Neural progenitor cell (in vitro differentiated cells): Measurements from ENCODE around the gene MS4A7. TPM values are rescaled to one million over a fixed set of nuclear protein-coding genes. Genes with fewer than 3 reads are reported as not detected.

Experiments used
- DNase-seq: peaks from one replicate; pipeline ENCODE4 v3.0.0-alpha.2; 2016; ENCODE audit warnings: low spot score
- H2AFZ ChIP-seq: fragments of 200-600 bp; sonication (generic); replicated peaks from 2 replicates; pipeline ENCODE4 v1.6.1; 2016; ENCODE audit warnings: antibody characterized with exemption
- H3F3A ChIP-seq: fragments of 200-600 bp; sonication (generic); 2 replicates; pipeline ENCODE4 v1.6.1; 2016; ENCODE audit warnings: antibody characterized with exemption, low read depth
- H3K27ac ChIP-seq: fragments of 200-600 bp; sonication (generic); 2 replicates; pipeline ENCODE4 v1.5.1; 2016; ENCODE audit warnings: mild to moderate bottlenecking
- H3K27me3 ChIP-seq: fragments of 200-600 bp; sonication (generic); 2 replicates; pipeline ENCODE4 v1.6.1; 2016; ENCODE audit warnings: mild to moderate bottlenecking, moderate library complexity
- H3K36me3 ChIP-seq: fragments of 200-600 bp; sonication (generic); 2 replicates; pipeline ENCODE4 v1.5.1; 2016
- H3K4me1 ChIP-seq: fragments of 200-600 bp; sonication (generic); 2 replicates; pipeline ENCODE4 v1.6.1; 2016; ENCODE audit warnings: mixed run types
- H3K4me2 ChIP-seq: fragments of 200-600 bp; sonication (generic); 2 replicates; pipeline ENCODE4 v1.6.1; 2016
- H3K4me3 ChIP-seq: fragments of 200-600 bp; sonication (generic); 2 replicates; pipeline ENCODE4 v1.5.1; 2016
- H3K79me2 ChIP-seq: fragments of 200-600 bp; sonication (generic); 2 replicates; pipeline ENCODE4 v1.6.1; 2016; ENCODE audit warnings: low read depth
- H3K9ac ChIP-seq: fragments of 200-600 bp; sonication (generic); 2 replicates; pipeline ENCODE4 v1.6.1; 2016
- H3K9me3 ChIP-seq: fragments of 200-600 bp; sonication (generic); 2 replicates; pipeline ENCODE4 v1.5.1; 2016; ENCODE audit warnings: low read depth
- H4K20me1 ChIP-seq: fragments of 200-600 bp; sonication (generic); 2 replicates; pipeline ENCODE4 v1.6.1; 2016; ENCODE audit warnings: low read depth
- H3K27ac Mint-ChIP-seq: 3 replicates; pipeline ENCODE4 v1.8.0; 2021; ENCODE audit warnings: mixed read lengths
- H3K27me3 Mint-ChIP-seq: 2 replicates; pipeline ENCODE4 v1.8.0; 2022; ENCODE audit warnings: low read depth, mild to moderate bottlenecking, inconsistent platforms, moderate library complexity, mixed read lengths; ENCODE audit not compliant: insufficient read depth
- H3K36me3 Mint-ChIP-seq: 3 replicates; pipeline ENCODE4 v1.8.0; 2021; ENCODE audit warnings: mixed read lengths
- H3K4me1 Mint-ChIP-seq: 3 replicates; pipeline ENCODE4 v1.8.0; 2021; ENCODE audit warnings: mixed read lengths
- H3K4me3 Mint-ChIP-seq: 3 replicates; pipeline ENCODE4 v1.8.0; 2021; ENCODE audit warnings: mild to moderate bottlenecking, moderate library complexity, mixed read lengths
- H3K9me3 Mint-ChIP-seq: 3 replicates; pipeline ENCODE4 v1.8.0; 2020; ENCODE audit warnings: mixed read lengths
- CTCF ChIP-seq: fragments of 200-600 bp; sonication (generic); IDR thresholded peaks from 2 replicates; pipeline ENCODE4 v1.5.1; 2017; ENCODE audit warnings: antibody characterized with exemption, mild to moderate bottlenecking
- EZH2 ChIP-seq: fragments of 200-600 bp; sonication (generic); IDR thresholded peaks from 2 replicates; pipeline ENCODE4 v1.6.1; 2017; ENCODE audit warnings: antibody characterized with exemption, mild to moderate bottlenecking, moderate library complexity
- EZH2phosphoT487 ChIP-seq: fragments of 200-600 bp; sonication (generic); IDR thresholded peaks from 2 replicates; pipeline ENCODE4 v1.6.1; 2017; ENCODE audit warnings: antibody characterized with exemption
- total RNA-seq: library from RNA; depleted of rRNA; stranded (reverse); fragments of >200 nt; gene quantifications from 2 replicates; pipeline ENCODE4 v1.2.3, GENCODE V29; 2015; ENCODE audit warnings: low replicate concordance

The MS4A7 gene
- total RNA-seq, 1 donor from 2014 or later: not detected

- no peak overlapping the region for H3K27ac Mint-ChIP-seq
- H3K9me3 ChIP-seq: no peaks in the 10 kb centered on the region
- no peak overlapping the region for H3K4me3 Mint-ChIP-seq
- H3K4me1 Mint-ChIP-seq: no peaks in the 10 kb centered on the region
- no peak for DNase-seq
- no peaks in the 10 kb centered on the region for H3F3A ChIP-seq
- H3K27me3 ChIP-seq: no peaks in the 10 kb centered on the region
- H3K4me3 ChIP-seq: no peak overlapping the region
- no peaks in the 10 kb centered on the region for H3K36me3 ChIP-seq
- H3K27ac ChIP-seq: no peak overlapping the region
- no peaks in the 10 kb centered on the region for H4K20me1 ChIP-seq
- no peak overlapping the region for H3K9ac ChIP-seq
- H2AFZ ChIP-seq: no peak overlapping the region
- H3K9me3 Mint-ChIP-seq: no peaks in the 10 kb centered on the region
- TF ChIP-seq EZH2phosphoT487: no peak
- TF ChIP-seq CTCF: no peak
- no peak for TF ChIP-seq EZH2
- H3K4me1 ChIP-seq: no peaks in the 10 kb centered on the region
- H3K27me3 Mint-ChIP-seq: peaks cover 2% of the 10 kb centered on the region
- no peaks in the 10 kb centered on the region for H3K79me2 ChIP-seq
- no peak overlapping the region for H3K4me2 ChIP-seq
- H3K36me3 Mint-ChIP-seq: no peaks in the 10 kb centered on the region
These were observed 16.5 kb downstream of the MS4A7 start for GRCh38 chr11:60394666-60395380.

- peak within 1 kb of the TSS; percentile 52 for H3K27ac Mint-ChIP-seq
- Histone ChIP-seq H3K9me3 (no peaks in the 10 kb centered on the region), H3K4me1 (no peaks in the 10 kb centered on the region), H3K9ac (no peak within 1 kb of the TSS), H3K79me2 (no peaks in the 10 kb centered on the region), H3K27ac (no peak within 1 kb of the TSS), H3K4me3 (no peak within 1 kb of the TSS), H3F3A (no peaks in the 10 kb centered on the region), H2AFZ (no peak within 1 kb of the TSS), H4K20me1 (no peaks in the 10 kb centered on the region), H3K27me3 (no peaks in the 10 kb centered on the region), H3K4me2 (no peak within 1 kb of the TSS), H3K36me3 (no peaks in the 10 kb centered on the region)
- no peak for TF ChIP-seq EZH2phosphoT487
- TF ChIP-seq CTCF: no peak
- no peak for TF ChIP-seq EZH2
- peaks cover 2% of the 10 kb centered on the region for H3K27me3 Mint-ChIP-seq
- H3K4me1 Mint-ChIP-seq: no peaks in the 10 kb centered on the region
- no peaks in the 10 kb centered on the region for H3K36me3 Mint-ChIP-seq
- H3K4me3 Mint-ChIP-seq: no peak within 1 kb of the TSS
- no peaks in the 10 kb centered on the region for H3K9me3 Mint-ChIP-seq
- no peak for DNase-seq
These were observed 18.1 kb downstream of the MS4A7 start, which contains the start of gene MS4A14 for GRCh38 chr11:60396382-60396781. Gene MS4A14, plus strand, starts transcription at chr11:60396459. Its CDS starts 120 bp downstream, at chr11:60396579.

GRCh38 chr11:60396799-60397198 lies 18.5 kb downstream of the MS4A7 start:
- Histone ChIP-seq H3K9me3 (no peaks in the 10 kb centered on the region), H3F3A (no peaks in the 10 kb centered on the region), H3K4me3 (no peak overlapping the region), H2AFZ (no peak overlapping the region), H3K36me3 (no peaks in the 10 kb centered on the region), H3K27ac (no peak overlapping the region), H3K79me2 (no peaks in the 10 kb centered on the region), H3K9ac (no peak overlapping the region), H3K4me1 (no peaks in the 10 kb centered on the region), H3K27me3 (no peaks in the 10 kb centered on the region), H4K20me1 (no peaks in the 10 kb centered on the region), H3K4me2 (no peak overlapping the region)
- Mint-ChIP-seq H3K4me3 (no peak overlapping the region), H3K27ac (peak overlapping the region; percentile 52), H3K4me1 (no peaks in the 10 kb centered on the region), H3K9me3 (no peaks in the 10 kb centered on the region), H3K27me3 (peaks cover 2% of the 10 kb centered on the region), H3K36me3 (no peaks in the 10 kb centered on the region)
- TF ChIP-seq EZH2: no peak
- no peak for TF ChIP-seq CTCF
- TF ChIP-seq EZH2phosphoT487: no peak
- DNase-seq: no peak
